ENCODE measurements around the gene EXOC2.

DNA sequence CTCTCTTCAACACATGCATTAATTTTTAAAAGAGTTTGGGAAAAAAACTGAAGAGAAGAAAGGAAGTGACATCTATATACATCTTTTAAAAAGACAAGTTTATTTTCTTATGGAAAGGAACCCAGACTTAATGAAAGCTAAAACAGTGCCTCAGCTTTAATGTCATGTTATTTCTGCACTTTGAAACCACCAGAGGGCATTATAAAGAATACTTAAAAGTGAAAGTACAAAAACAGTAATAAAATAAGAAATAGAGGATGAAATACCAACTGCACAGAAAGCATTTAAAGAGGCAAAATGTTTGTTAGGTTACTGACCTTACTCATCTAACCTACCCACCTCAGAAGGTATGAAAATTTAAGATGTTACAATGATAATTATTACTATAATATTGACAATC, 134.8 kb downstream of the EXOC2 start:
- TF ChIP-seq, protein P1, sequence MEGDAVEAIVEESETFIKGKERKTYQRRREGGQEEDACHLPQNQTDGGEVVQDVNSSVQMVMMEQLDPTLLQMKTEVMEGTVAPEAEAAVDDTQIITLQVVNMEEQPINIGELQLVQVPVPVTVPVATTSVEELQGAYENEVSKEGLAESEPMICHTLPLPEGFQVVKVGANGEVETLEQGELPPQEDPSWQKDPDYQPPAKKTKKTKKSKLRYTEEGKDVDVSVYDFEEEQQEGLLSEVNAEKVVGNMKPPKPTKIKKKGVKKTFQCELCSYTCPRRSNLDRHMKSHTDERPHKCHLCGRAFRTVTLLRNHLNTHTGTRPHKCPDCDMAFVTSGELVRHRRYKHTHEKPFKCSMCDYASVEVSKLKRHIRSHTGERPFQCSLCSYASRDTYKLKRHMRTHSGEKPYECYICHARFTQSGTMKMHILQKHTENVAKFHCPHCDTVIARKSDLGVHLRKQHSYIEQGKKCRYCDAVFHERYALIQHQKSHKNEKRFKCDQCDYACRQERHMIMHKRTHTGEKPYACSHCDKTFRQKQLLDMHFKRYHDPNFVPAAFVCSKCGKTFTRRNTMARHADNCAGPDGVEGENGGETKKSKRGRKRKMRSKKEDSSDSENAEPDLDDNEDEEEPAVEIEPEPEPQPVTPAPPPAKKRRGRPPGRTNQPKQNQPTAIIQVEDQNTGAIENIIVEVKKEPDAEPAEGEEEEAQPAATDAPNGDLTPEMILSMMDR (conservative IDR thresholded peaks at IDR 0.05), result peak; percentile 48
- TF ChIP-seq ZFX (IDR thresholded peaks at IDR 0.05), result no peak

All from C4-2B (cell line).